ENCODE data around the gene PLSCR2.
"Not testable (repeated sequence)": the region's sequence is repeated elsewhere in the genome, so short reads cannot be mapped to it uniquely, and the experiment has no call there.

The PLSCR2 gene

GRCh38 chr3:146414010-146414409 lies 55.4 kb downstream of the PLSCR2 start:
- DNase-seq = no peak

DNA sequence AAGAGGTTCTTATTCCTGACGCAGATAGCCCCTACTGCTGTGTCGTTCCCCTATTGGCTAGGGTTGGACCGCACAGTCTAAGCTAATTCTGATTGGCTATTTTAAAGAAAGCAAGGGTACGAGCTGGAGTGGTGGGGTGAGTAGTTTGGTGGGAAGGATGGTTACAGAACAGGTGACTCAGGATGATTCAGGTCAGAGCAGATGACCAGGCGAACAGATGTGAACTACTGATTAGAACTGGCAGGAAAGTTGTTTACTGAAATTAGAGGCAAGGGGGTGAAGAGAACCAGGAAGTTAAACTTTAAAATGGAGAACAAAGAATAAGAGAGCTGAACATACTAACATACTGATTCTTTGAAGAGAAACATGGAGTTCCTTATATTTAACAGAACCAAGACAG lies 56.6 kb downstream of the PLSCR2 start:
- DNase-seq = not testable (repeated sequence)

DNA sequence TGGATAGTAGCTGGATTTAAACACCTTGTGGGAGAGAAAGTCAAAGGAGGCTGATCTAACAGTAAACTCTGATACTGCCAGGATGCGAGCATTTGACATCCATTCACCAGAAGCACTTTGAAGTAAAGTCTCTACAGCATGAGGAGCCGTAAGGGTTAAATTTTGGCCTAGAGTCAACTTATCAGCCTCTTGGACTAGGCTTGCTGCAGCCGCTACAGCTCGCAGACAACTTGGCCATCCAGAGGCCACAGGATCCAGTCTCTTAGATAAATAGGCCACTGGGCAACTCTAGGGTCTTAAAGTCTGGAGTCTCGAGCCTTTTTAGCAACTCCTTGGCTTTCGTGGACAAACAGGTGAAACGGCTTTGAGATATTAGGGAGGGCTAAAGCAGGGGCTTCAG lies 61.4 kb downstream of the PLSCR2 start:
- DNase-seq = no peak

GRCh38 chr3:146404436-146404835 lies 64.9 kb downstream of the PLSCR2 start:
- DNase-seq = no peak

- no peak for DNase-seq
Measured at GRCh38 chr3:146403792-146404191, 65.6 kb downstream of the PLSCR2 start.

- no peak for DNase-seq
Measured at GRCh38 chr3:146396792-146397191, 72.6 kb downstream of the PLSCR2 start.

GRCh38 chr3:146395164-146395563 lies 74.2 kb downstream of the PLSCR2 start:
- DNase-seq = no peak

DNA sequence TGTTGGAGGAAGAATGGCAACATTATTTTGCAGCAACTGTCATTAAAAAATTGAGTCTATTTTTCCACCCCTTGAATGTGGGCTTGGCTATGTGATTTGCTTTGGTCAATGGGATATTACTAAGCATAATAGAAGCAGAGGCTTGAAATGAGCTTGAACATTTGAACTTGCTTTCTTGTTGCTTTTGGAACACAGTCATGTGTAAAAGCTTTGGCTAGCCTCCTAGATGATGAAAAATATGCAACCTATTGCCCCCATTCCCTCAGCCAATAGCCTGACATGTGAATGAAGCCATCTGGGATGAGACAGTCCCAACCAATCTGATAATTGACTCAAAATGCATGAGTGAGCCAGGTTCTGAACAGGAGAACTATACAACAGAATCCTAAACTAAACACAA lies 78.4 kb downstream of the PLSCR2 start:
- DNase-seq = no peak

DNA sequence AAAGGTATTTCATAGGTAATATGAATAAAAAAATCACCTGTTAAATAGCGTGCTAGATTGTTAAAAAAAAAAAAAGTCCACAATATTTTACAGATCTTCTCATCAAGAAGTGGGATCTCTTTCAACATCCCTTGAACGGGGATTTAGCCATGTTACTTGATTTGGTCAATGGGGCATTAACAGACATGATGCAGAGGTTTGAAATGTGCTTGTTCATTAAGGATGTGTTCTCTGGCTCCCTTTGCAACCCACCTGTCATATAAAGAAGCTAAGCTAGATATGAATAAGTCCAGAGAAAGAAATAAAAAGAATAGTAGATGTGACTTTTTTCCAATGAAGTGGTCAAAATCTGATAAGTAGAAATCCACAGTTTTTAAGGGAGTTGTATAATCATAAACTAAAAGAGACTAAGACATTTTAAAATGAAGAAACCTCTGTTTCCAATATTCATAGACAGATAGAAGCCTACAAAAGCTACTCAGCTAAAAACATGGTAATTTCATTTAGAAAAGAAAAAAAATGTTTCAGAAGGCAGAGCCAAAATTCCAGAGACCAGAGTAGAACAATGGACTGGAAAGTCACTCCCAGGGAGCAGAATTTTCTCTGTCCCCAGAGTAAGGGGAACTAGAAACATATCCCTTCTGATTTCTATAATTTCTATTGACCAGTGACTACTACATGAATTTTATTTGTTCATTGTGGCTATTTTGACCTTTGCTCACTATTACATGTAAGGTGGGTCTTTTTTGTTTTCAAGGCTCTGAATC lies 79.2 kb downstream of the PLSCR2 start:
- no peak for DNase-seq

DNA sequence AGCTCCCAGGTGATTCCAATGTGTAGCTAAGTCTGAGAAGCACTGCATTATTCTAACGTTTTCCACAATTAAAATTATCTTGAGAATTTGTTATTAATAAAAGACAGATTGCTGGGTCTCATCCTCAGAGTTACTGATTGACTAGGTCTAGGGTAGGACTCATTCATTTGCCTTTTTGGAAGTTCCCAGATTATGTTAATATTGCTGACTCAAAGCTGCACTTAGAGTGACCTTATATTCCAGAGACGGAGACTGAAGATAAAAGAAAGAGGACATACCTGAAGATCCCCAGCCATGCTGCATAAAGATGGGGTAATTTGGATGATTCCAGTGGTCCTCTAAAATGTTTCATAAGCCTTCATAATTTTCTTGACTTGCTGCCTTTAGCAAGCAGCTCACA lies 81.8 kb downstream of the PLSCR2 start:
- DNase-seq = no peak

DNA sequence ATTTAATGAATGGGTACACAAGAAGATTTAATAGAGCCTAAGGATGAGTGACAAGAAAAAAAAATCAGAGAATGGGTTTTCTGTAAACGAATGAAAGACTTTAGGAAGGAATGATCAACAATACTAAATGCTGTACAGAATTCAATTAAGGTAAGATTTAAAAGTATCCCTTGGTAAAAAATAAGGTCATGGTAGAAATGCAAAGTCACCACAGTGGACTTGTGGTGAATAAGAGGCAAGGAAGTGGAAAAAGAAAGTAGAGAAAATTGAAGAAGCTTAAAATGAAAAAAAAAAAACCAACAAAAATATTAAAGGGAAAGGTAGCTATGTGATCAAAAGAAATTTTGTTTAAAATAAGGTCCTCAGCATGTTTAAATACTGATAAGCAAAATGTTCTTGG lies 82.4 kb downstream of the PLSCR2 start:
- DNase-seq = no peak

DNA sequence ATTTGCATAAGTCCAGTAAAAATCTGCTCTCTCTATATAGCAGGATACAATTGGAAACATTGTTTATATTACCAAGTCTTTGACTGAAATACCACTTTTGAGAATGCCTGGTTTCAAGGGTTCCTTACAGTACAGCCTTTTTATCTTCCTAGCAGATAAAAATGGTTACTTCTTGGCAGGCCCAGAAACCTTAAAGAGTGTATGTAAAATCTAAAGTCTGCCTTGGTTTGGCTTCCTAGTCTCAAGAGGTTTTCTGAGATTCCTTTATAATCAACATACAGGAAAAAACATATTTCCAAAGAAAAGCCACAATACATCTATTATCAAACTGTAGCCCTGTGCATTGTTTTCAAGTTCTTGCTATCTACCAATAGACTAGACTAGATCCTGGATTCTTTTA lies 84.6 kb downstream of the PLSCR2 start:
- DNase-seq = no peak

Measured in stimulated activated naive CD4-positive, alpha-beta T cell (primary cell).